ENCODE results near the gene TCAIM. TPM values are rescaled to one million over a fixed set of nuclear protein-coding genes. Genes with fewer than 3 reads are reported as not detected.
"Not testable (repeated sequence)": the region's sequence is repeated elsewhere in the genome, so short reads cannot be mapped to it uniquely, and the experiment has no call there.

TCAIM gene
- total and polyA plus RNA-seq, 3 donors from 2014 or later: 12.3 to 33.5 (median 28.3) TPM

DNA sequence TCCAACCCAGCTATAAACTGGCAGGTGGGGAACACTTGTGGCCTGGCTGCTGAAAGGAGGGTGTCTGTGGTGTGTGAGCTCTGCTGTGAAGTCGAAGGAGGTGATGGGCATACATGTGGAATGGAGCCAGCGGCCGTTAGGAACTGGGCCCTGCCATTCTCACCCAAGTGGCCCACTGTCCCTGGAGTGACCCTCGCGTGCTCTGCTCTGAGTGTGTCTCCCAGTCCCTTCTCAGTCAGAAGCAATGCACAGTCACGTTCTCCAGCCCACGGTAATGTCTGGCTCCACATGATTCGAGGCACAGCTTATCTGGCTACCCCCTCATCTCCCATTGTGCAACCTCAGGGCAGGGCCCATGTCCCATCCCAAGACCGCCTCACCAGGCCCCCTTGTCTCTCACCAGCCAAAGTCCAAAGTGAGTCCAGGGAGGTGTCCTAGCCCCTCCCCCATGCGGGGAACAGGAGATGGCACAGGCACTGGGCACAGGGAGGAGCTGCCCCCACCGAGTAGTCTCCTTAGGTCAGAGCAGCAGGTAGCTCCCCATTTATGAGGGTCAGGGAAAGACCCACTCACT, 76.0 kb downstream of the TCAIM start:
- H3K4me1 ChIP-seq: no peaks in the 10 kb centered on the region
- H3K27ac ChIP-seq: no peak overlapping the region
- H3K36me3 ChIP-seq (ENCODE audit: low read depth, missing control alignments): no peaks in the 10 kb centered on the region
- H3K27me3 ChIP-seq: no peaks in the 10 kb centered on the region
- no peak overlapping the region for H3K4me3 ChIP-seq
- no peaks in the 10 kb centered on the region for H3K9me3 ChIP-seq
- no peak for TF ChIP-seq POLR2A (IDR thresholded peaks at IDR 0.05)
- TF ChIP-seq, protein P1, sequence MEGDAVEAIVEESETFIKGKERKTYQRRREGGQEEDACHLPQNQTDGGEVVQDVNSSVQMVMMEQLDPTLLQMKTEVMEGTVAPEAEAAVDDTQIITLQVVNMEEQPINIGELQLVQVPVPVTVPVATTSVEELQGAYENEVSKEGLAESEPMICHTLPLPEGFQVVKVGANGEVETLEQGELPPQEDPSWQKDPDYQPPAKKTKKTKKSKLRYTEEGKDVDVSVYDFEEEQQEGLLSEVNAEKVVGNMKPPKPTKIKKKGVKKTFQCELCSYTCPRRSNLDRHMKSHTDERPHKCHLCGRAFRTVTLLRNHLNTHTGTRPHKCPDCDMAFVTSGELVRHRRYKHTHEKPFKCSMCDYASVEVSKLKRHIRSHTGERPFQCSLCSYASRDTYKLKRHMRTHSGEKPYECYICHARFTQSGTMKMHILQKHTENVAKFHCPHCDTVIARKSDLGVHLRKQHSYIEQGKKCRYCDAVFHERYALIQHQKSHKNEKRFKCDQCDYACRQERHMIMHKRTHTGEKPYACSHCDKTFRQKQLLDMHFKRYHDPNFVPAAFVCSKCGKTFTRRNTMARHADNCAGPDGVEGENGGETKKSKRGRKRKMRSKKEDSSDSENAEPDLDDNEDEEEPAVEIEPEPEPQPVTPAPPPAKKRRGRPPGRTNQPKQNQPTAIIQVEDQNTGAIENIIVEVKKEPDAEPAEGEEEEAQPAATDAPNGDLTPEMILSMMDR (IDR thresholded peaks at IDR 0.05): no peak
- peak; percentile 7 for DNase-seq
- WGBS, 2 donors: 80 to 89% methylated on average over 7 to 9 of the region's 11 CpGs
- intact Hi-C loops (cut with DNase I; ENCODE audit: low total_unique reads): no loop called here

DNA sequence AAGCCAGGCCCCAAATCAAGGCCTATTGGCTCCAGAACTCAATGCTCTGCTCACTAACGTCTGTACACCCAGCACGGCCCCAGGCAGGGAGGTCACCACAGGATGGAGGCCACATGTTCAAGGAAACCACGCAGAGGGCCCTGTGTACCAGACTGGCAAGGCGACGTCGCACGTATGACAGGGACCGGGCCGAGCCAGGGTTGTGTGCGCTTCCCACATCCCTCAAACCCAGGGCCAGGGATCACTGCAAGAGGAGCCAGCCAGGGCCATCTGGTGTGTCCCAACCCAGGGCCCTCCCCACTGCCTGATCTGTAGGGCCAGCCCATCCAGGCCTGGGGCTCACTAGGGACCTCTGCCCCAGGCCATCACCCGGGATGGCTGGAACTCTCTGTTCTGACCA, 76.9 kb downstream of the TCAIM start:
- no peaks in the 10 kb centered on the region for H3K27me3 ChIP-seq
- H3K4me1 ChIP-seq: no peaks in the 10 kb centered on the region
- H3K36me3 ChIP-seq (ENCODE audit: low read depth, missing control alignments): no peaks in the 10 kb centered on the region
- peak; percentile 12 for DNase-seq
- intact Hi-C loops (cut with DNase I; ENCODE audit: low total_unique reads): no loop called here
- no peaks in the 10 kb centered on the region for H3K9me3 ChIP-seq
- TF ChIP-seq, protein P1 (IDR thresholded peaks at IDR 0.05): no peak
- no peak for TF ChIP-seq POLR2A (IDR thresholded peaks at IDR 0.05)
- no peak overlapping the region for H3K4me3 ChIP-seq
- 90% methylated on average over 2 to 11 of the region's 11 CpGs for WGBS, 2 donors
- no peak overlapping the region for H3K27ac ChIP-seq

DNA sequence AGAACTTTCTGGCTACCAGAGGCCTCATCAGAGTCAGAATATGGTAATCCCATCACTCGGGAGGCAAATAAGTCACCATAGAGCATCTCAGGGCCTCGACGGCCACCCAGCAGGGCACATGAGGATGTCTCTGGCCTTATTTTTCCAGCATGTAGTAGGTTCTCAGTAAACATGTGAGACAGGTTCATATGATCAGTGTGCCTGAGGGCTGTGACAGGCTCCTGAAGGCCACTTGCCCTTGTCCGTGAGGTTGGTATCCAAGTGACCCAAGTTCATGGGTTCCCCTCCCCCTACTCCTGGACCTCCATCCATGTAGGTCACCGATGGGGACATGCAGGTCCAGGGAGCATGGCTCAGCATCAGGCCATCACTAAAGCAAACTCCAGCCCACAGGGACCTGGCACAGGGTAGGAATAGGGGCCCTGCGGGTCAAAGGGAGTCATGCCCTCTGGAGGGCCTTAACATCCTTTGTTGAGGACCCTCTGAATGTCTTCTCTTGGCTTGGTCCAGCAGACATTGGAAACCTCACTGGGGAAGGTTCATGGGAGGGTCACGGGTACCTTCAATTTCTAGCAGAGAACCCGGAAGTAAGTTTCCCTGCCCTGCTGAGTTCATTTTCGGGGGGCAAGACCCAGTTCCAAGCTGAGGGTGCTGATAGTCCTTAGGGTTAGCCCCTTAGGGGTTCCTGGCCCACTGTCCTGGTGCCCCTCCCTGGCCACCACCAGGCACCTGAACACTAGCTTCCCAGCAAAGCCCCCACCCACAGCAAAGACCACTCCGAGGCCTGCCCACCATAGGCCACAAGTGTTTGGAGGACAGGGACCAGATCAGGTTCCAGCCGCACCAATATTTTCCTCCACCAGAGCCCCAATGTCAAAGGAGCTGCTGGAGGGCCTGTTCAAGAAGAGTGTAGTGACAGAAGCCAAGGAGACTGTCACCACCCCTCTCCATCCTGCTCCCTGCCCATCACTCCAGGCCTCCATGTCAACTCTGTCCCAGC, 77.8 kb downstream of the TCAIM start:
- H3K9me3 ChIP-seq: no peaks in the 10 kb centered on the region
- intact Hi-C loops (cut with DNase I; ENCODE audit: low total_unique reads): no loop called here
- 89 to 94% methylated on average over 9 to 11 of the region's 11 CpGs for WGBS, 2 donors
- peak; percentile 9 for DNase-seq
- H3K27ac ChIP-seq: no peak overlapping the region
- TF ChIP-seq, protein P1 (IDR thresholded peaks at IDR 0.05): no peak
- TF ChIP-seq POLR2A (IDR thresholded peaks at IDR 0.05): no peak
- no peaks in the 10 kb centered on the region for H3K36me3 ChIP-seq (ENCODE audit: low read depth, missing control alignments)
- no peaks in the 10 kb centered on the region for H3K4me1 ChIP-seq
- no peak overlapping the region for H3K4me3 ChIP-seq
- H3K27me3 ChIP-seq: no peaks in the 10 kb centered on the region

DNA sequence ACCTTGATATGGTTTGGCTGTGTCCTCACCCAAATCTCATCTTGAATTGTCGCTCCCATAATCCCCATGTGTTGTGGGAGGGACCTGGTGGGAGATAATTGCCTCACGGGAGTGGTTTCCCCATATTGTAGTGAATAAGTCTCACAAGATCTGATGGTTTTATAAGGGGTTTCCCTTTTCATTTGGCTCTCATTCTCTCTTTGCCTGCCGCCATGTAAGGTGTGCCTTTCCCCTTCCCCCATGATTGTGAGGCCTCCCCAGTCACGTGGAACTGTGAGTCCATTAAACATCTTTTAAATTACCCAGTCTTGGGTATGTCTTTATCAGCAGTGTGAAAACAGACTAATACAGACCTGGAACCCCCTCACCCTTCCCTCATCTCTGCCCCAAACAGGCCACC, 79.6 kb downstream of the TCAIM start:
- WGBS, 2 donors: 78 to 89% methylated on average over 4 of the region's 4 CpGs
- intact Hi-C loops (cut with DNase I; ENCODE audit: low total_unique reads); H3K9me3 ChIP-seq; H3K27me3 ChIP-seq; H3K4me1 ChIP-seq; H3K36me3 ChIP-seq (ENCODE audit: low read depth, missing control alignments); H3K4me3 ChIP-seq; DNase-seq; H3K27ac ChIP-seq: not testable (repeated sequence)

DNA sequence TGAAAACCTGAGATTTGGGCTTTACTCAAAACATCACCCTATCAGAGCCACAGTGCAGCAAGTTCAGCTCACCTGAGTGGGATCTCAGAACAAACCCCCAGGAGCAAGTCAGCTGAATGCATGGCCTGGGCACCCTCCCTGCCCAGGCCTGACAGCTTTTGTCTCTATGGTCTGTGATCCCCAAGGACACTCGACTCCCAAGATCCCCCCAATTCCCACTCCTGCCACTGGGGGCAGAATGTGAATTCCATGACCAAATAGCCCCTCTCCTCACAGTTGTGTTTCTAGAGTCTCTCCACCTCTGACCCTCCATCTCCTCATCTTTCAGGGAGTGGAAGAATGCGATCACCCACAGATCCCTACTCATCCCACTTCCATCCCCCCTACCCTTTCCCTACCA, 80.0 kb downstream of the TCAIM start:
- intact Hi-C loops (cut with DNase I; ENCODE audit: low total_unique reads): no loop called here
- WGBS, 2 donors: 79 to 88% methylated on average over 2 of the region's 2 CpGs
- no peaks in the 10 kb centered on the region for H3K36me3 ChIP-seq (ENCODE audit: low read depth, missing control alignments)

More for the DNA sequence above, 80.0 kb downstream of the TCAIM start:
- no peak for TF ChIP-seq POLR2A (IDR thresholded peaks at IDR 0.05)
- TF ChIP-seq, protein P1 (IDR thresholded peaks at IDR 0.05): peak in 1 of 3 experiments; percentile 2
- H3K9me3 ChIP-seq: no peaks in the 10 kb centered on the region
- H3K27me3 ChIP-seq: no peaks in the 10 kb centered on the region
- no peak for DNase-seq
- no peak overlapping the region for H3K27ac ChIP-seq
- no peaks in the 10 kb centered on the region for H3K4me1 ChIP-seq
- no peak overlapping the region for H3K4me3 ChIP-seq

Data from testis (tissue), 3 donors.